GM12892 (cell line): ENCODE results near the gene PIK3R2.

Experiments
- POLR2A ChIP-seq: IDR thresholded peaks from 2 replicates; pipeline ENCODE4 v1.6.1; 2011; ENCODE audit warnings: low read depth, low read length, control low read depth
- POLR2AphosphoS5 ChIP-seq: IDR thresholded peaks from 2 replicates; pipeline ENCODE4 v1.6.1; 2011; ENCODE audit warnings: low read depth, low read length, control low read depth
- TAF1 ChIP-seq: IDR thresholded peaks from 2 replicates; pipeline ENCODE4 v1.6.1; 2011; ENCODE audit warnings: low read depth, mild to moderate bottlenecking, control low read depth, low read length, borderline replicate concordance

GRCh38 chr19:18149596-18149975 lies 3.4 kb upstream of the PIK3R2 start:
- TF ChIP-seq POLR2A (no peak), POLR2AphosphoS5 (no peak), TAF1 (no peak)
